Measurements from ENCODE around the gene CAPN7. TPM values are rescaled to one million over a fixed set of nuclear protein-coding genes. Genes with fewer than 3 reads are reported as not detected.

Gene CAPN7
- total RNA-seq, 2 donors from 2014 or later, result 33.2 to 33.9 TPM

DNA sequence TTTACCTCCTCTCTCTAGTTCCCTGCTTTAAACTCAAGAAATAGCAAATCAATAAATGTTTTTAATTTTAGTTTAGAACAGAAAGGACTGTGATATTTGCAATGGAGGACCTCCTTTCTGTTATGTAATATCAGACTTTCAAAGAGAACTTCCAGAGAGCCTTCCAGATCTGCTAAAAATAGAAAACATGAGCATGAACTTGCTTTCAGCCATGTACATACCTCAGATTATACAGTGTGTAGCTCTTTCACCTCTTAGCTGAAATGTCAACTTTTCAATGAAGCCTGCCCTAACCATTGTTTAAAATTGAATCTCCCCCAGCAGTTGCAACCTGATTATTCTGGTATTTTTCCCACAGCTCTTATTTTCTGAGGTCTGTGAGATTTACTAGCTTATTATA lies 12.6 kb downstream of the CAPN7 start:
- TF ChIP-seq, protein P1, sequence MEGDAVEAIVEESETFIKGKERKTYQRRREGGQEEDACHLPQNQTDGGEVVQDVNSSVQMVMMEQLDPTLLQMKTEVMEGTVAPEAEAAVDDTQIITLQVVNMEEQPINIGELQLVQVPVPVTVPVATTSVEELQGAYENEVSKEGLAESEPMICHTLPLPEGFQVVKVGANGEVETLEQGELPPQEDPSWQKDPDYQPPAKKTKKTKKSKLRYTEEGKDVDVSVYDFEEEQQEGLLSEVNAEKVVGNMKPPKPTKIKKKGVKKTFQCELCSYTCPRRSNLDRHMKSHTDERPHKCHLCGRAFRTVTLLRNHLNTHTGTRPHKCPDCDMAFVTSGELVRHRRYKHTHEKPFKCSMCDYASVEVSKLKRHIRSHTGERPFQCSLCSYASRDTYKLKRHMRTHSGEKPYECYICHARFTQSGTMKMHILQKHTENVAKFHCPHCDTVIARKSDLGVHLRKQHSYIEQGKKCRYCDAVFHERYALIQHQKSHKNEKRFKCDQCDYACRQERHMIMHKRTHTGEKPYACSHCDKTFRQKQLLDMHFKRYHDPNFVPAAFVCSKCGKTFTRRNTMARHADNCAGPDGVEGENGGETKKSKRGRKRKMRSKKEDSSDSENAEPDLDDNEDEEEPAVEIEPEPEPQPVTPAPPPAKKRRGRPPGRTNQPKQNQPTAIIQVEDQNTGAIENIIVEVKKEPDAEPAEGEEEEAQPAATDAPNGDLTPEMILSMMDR (IDR thresholded peaks at IDR 0.05), result no peak
- no peak for DNase-seq
- no peak overlapping the region for H3K27ac ChIP-seq
- H3K4me1 ChIP-seq, result no peaks in the 10 kb centered on the region
- H3K27me3 ChIP-seq, result no peaks in the 10 kb centered on the region
- no peaks in the 10 kb centered on the region for H3K36me3 ChIP-seq
- no peak overlapping the region for H3K9ac ChIP-seq (ENCODE audit: low read depth in 2 of 2, low read length in 2 of 2)
- no peak overlapping the region for H3K4me3 ChIP-seq
- intact Hi-C loops (cut with DNase I), result no loop called here
- no peaks in the 10 kb centered on the region for H3K9me3 ChIP-seq

- H3K36me3 ChIP-seq, result no peaks in the 10 kb centered on the region
- intact Hi-C loops (cut with DNase I), result no loop called here
Measured at GRCh38 chr3:15220056-15220455, 14.0 kb downstream of the CAPN7 start.

DNA sequence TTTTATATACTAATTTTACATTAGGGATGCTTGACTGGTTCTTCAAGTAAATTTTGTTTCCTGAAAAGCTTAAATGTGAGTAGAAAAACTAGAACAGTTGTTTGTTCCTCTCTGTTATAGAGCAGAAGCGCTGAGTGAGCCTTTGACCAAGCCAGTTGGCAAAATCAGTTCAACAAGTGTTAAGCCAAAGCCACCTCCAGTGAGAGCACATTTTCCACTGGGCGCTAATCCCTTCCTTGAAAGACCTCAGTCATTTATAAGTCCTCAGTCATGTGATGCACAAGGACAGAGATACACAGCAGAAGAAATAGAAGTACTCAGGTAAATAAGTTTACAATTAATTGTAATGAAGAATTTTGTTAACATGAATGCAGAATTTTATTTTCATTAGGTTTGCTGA lies 14.6 kb downstream of the CAPN7 start:
- no peaks in the 10 kb centered on the region for H3K9me3 ChIP-seq
- H3K27me3 ChIP-seq, result no peaks in the 10 kb centered on the region
- intact Hi-C loops (cut with DNase I), result no loop called here
- H3K4me1 ChIP-seq, result no peaks in the 10 kb centered on the region
- H3K4me3 ChIP-seq, result no peak overlapping the region
- no peak for DNase-seq
- no peak overlapping the region for H3K9ac ChIP-seq (ENCODE audit: low read depth in 2 of 2, low read length in 2 of 2)
- TF ChIP-seq, protein P1 (IDR thresholded peaks at IDR 0.05), result no peak
- H3K27ac ChIP-seq, result no peak overlapping the region
- no peaks in the 10 kb centered on the region for H3K36me3 ChIP-seq

More at GRCh38 chr3:15220056-15220455, 14.0 kb downstream of the CAPN7 start:
- no peaks in the 10 kb centered on the region for H3K4me1 ChIP-seq
- no peaks in the 10 kb centered on the region for H3K9me3 ChIP-seq
- H3K27ac ChIP-seq, result no peak overlapping the region
- H3K27me3 ChIP-seq, result no peaks in the 10 kb centered on the region
- no peak overlapping the region for H3K9ac ChIP-seq (ENCODE audit: low read depth in 2 of 2, low read length in 2 of 2)
- no peak overlapping the region for H3K4me3 ChIP-seq
- no peak for DNase-seq
- TF ChIP-seq, protein P1 (IDR thresholded peaks at IDR 0.05), result no peak

DNA sequence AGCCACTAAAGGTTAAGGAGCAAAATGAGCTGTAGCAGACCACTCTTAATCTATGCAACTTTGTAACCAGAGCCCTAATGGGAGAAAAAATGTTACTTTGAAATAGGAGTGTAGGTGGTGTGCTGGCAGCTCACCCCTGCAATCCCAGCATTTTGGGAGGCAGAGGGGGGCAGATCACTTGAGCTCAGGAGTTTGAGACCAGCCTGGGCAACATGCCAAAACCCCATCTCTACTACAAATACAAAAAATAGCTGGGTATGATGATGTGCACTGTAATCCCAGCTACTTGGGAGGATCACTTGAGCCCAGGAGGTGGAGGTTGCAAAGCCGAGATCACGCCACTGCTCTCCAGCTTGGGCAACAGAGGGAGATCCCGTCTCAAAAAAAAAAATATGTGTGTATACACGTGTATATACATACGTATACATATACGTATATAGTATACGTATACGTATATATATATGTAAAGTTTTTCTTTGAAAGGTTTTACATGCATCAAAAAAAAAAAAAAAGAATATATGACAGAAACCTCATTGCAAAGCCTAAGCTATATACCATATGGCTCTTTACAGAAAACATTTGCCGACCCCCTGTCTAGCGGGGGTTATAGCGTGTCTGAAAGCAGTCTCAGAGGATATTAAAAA lies 15.7 kb downstream of the CAPN7 start:
- H3K27ac ChIP-seq, result no peak overlapping the region
- H3K27me3 ChIP-seq, result no peaks in the 10 kb centered on the region
- H3K4me3 ChIP-seq, result no peak overlapping the region
- H3K9ac ChIP-seq (ENCODE audit: low read depth in 2 of 2, low read length in 2 of 2), result no peak overlapping the region
- DNase-seq, result no peak
- intact Hi-C loops (cut with DNase I), result no loop called here
- TF ChIP-seq, protein P1 (IDR thresholded peaks at IDR 0.05), result no peak
- H3K36me3 ChIP-seq, result no peaks in the 10 kb centered on the region
- H3K4me1 ChIP-seq, result no peaks in the 10 kb centered on the region
- H3K9me3 ChIP-seq, result no peaks in the 10 kb centered on the region

- DNase-seq, result no peak
- no peaks in the 10 kb centered on the region for H3K36me3 ChIP-seq
- TF ChIP-seq, protein P1 (IDR thresholded peaks at IDR 0.05), result no peak
- H3K4me3 ChIP-seq, result no peak overlapping the region
- H3K4me1 ChIP-seq, result no peaks in the 10 kb centered on the region
- no peak overlapping the region for H3K9ac ChIP-seq (ENCODE audit: low read depth in 2 of 2, low read length in 2 of 2)
- intact Hi-C loops (cut with DNase I), result no loop called here
- H3K27ac ChIP-seq, result no peak overlapping the region
- H3K27me3 ChIP-seq, result no peaks in the 10 kb centered on the region
- H3K9me3 ChIP-seq, result no peaks in the 10 kb centered on the region
Measured at GRCh38 chr3:15223685-15224572, 17.9 kb downstream of the CAPN7 start.

Data from colonic mucosa (tissue), 4 donors.